HepG2 (cell line): ENCODE data around the gene KIFAP3. TPM values are rescaled to one million over a fixed set of nuclear protein-coding genes. Genes with fewer than 3 reads are reported as not detected.
A peak's percentile ranks its signal among the peaks of the same experiment; 100 is the strongest.

Experiments
- ATAD3A ChIP-seq: sonication (generic); formaldehyde crosslinking; IDR thresholded peaks from 2 replicates; pipeline ENCODE4 v1.4.0; 2020; ENCODE audit warnings: missing genetic modification reagents
- EP300 ChIP-seq, 3 experiments: sonication (generic) in 1 of 3; formaldehyde crosslinking in 1 of 3; IDR thresholded peaks; 2 replicates each; pipeline versions ENCODE4 v1.5.1 to v1.6.1; 2011 to 2020; ENCODE audit warnings: low read depth in 2 of 3, low read length in 2 of 3, borderline replicate concordance in 1 of 3, improper control_type of control experiment in 1 of 3, mild to moderate bottlenecking in 1 of 3, missing genetic modification reagents in 1 of 3, moderate library complexity in 1 of 3
- FIP1L1 ChIP-seq: fragments of 200-400 bp; formaldehyde crosslinking; IDR thresholded peaks from 2 replicates; pipeline ENCODE4 v1.6.1; 2018; ENCODE audit warnings: low read depth, mild to moderate bottlenecking, low read length, moderate library complexity, borderline replicate concordance; ENCODE audit not compliant: insufficient read depth
- GMEB2 ChIP-seq: IDR thresholded peaks from 2 replicates; pipeline ENCODE4 v1.6.1; 2016; ENCODE audit warnings: missing biosample characterization, missing genetic modification reagents, low read depth
- HHEX ChIP-seq: IDR thresholded peaks from 2 replicates; pipeline ENCODE4 v1.6.1; 2016; ENCODE audit warnings: control low read depth
- HNF4G ChIP-seq, 2 experiments: sonication (generic) in 1 of 2; formaldehyde crosslinking in 1 of 2; IDR thresholded peaks; 2 replicates each; pipeline versions ENCODE4 v1.4.0 to v1.6.1; 2011 to 2020; ENCODE audit warnings: borderline replicate concordance in 2 of 2, low read depth in 2 of 2, mild to moderate bottlenecking in 2 of 2, low read length in 1 of 2, missing genetic modification reagents in 1 of 2, moderate library complexity in 1 of 2
- IRX3 ChIP-seq: sonication (generic); formaldehyde crosslinking; IDR thresholded peaks from 2 replicates; pipeline ENCODE4 v1.8.1; 2023; ENCODE audit warnings: mild to moderate bottlenecking, low read depth, missing genetic modification reagents, borderline replicate concordance
- KDM5B ChIP-seq: sonication (generic); formaldehyde crosslinking; IDR thresholded peaks from 2 replicates; pipeline ENCODE4 v1.4.0; 2020; ENCODE audit warnings: missing genetic modification reagents, mild to moderate bottlenecking, borderline replicate concordance
- PAF1 ChIP-seq: IDR thresholded peaks from 2 replicates; pipeline ENCODE4 v1.6.1; 2016; ENCODE audit warnings: missing genetic modification reagents, missing compliant biosample characterization
- PHF5A ChIP-seq: IDR thresholded peaks from one replicate; pipeline ENCODE4 v1.6.1; 2018; ENCODE audit warnings: low read depth, missing genetic modification reagents; ENCODE audit not compliant: unreplicated experiment
- REST ChIP-seq, 2 experiments: IDR thresholded peaks; 2 replicates each; pipeline ENCODE4 v1.6.1; 2011 to 2012; ENCODE audit warnings: low read length in 2 of 2, borderline replicate concordance in 1 of 2, low read depth in 1 of 2, mild to moderate bottlenecking in 1 of 2, moderate library complexity in 1 of 2
- SIN3B ChIP-seq: fragments of 150-350 bp; IDR thresholded peaks from 2 replicates; pipeline ENCODE4 v1.6.1; 2014; ENCODE audit warnings: low read length
- ZNF34 ChIP-seq: sonication (generic); formaldehyde crosslinking; IDR thresholded peaks from 2 replicates; pipeline ENCODE4 v1.4.0; 2020; ENCODE audit warnings: mild to moderate bottlenecking, missing genetic modification reagents, borderline replicate concordance
- ZNF556 ChIP-seq: sonication (generic); formaldehyde crosslinking; IDR thresholded peaks from 2 replicates; pipeline ENCODE4 v1.4.0; 2020; ENCODE audit warnings: mild to moderate bottlenecking, missing genetic modification reagents, borderline replicate concordance
- ZNF672 ChIP-seq: sonication (generic); formaldehyde crosslinking; IDR thresholded peaks from 2 replicates; pipeline ENCODE4 v1.8.1; 2022; ENCODE audit warnings: missing genetic modification reagents
- ZNF816 ChIP-seq: sonication (generic); formaldehyde crosslinking; IDR thresholded peaks from 2 replicates; pipeline ENCODE4 v1.8.0; 2022; ENCODE audit warnings: missing genetic modification reagents, mild to moderate bottlenecking, borderline replicate concordance
- ZUFSP ChIP-seq: sonication (generic); formaldehyde crosslinking; IDR thresholded peaks from 2 replicates; pipeline ENCODE4 v1.9.0; 2021; ENCODE audit warnings: missing genetic modification reagents, mild to moderate bottlenecking, borderline replicate concordance
- polyA plus RNA-seq, 8 experiments: library from polyadenylated mRNA; depleted of rRNA in 3 of 8; stranded (reverse) in 7 of 8; unstranded in 1 of 8; fragments of >200 nt; fragmentation: Illumina TruSeq in 4 of 8; extraction: Trizol in 4 of 8; gene quantifications; 2 replicates each; pipeline versions ENCODE4 v1.2.1 to v1.2.3, GENCODE V29; 2011 to 2016; ENCODE audit warnings: low read depth in 4 of 8, missing spikeins in 1 of 8, mixed read lengths in 1 of 8; ENCODE audit not compliant: insufficient read depth in 1 of 8
- total RNA-seq, 5 experiments: library from RNA; depleted of rRNA; stranded (reverse); fragments of >200 nt; fragmentation: Illumina TruSeq; extraction: Trizol; gene quantifications; 2 replicates each; pipeline ENCODE4 v1.2.3, GENCODE V29; 2016; ENCODE audit warnings: low read depth in 1 of 5
- TF ChIP-seq, protein P1 (sequence below): sonication (generic); formaldehyde crosslinking; IDR thresholded peaks from 2 replicates; pipeline ENCODE4 v1.4.0; 2020; ENCODE audit warnings: mild to moderate bottlenecking, missing genetic modification reagents

The KIFAP3 gene
- total and polyA plus RNA-seq, 2 of the 13 experiments (the other 11 are each of a cell fraction or from before 2014, with no cell fraction given) = 3.4 to 10.0 TPM

- TF ChIP-seq, protein P1, sequence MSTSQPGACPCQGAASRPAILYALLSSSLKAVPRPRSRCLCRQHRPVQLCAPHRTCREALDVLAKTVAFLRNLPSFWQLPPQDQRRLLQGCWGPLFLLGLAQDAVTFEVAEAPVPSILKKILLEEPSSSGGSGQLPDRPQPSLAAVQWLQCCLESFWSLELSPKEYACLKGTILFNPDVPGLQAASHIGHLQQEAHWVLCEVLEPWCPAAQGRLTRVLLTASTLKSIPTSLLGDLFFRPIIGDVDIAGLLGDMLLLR (CRISPR knock-in tag) = peak; percentile 34; the same call in 1 of the 2 replicates
- no peak for TF ChIP-seq HNF4G (IDR thresholded peaks at IDR 0.05; ENCODE audit: borderline replicate concordance, low read depth, low read length)
- TF ChIP-seq HNF4G (CRISPR knock-in tag; IDR thresholded peaks at IDR 0.05; ENCODE audit: borderline replicate concordance, low read depth) = no peak
- no peak for TF ChIP-seq EP300 (IDR thresholded peaks at IDR 0.05; ENCODE audit: low read depth in 2 of 2, low read length in 2 of 2)
- no peak for TF ChIP-seq EP300 (CRISPR knock-in tag; IDR thresholded peaks at IDR 0.05; ENCODE audit: borderline replicate concordance)
- peak; percentile 88 for TF ChIP-seq ZNF556
- TF ChIP-seq ZNF672 (CRISPR knock-in tag) = no peak
- TF ChIP-seq KDM5B (CRISPR knock-in tag) = peak; percentile 36; the same call in 1 of the 2 replicates
- TF ChIP-seq FIP1L1 = no peak
- no peak for TF ChIP-seq SIN3B
- no peak for TF ChIP-seq ATAD3A
- TF ChIP-seq REST (IDR thresholded peaks at IDR 0.05; ENCODE audit: borderline replicate concordance in 1 of 2, low read depth in 1 of 2, low read length in 2 of 2) = 0 out of 4 replicates have a peak, but pooled peaks of 1 of the 2 experiments have one; percentile 22
- TF ChIP-seq PHF5A (CRISPR knock-in tag) = no peak
- TF ChIP-seq ZNF34 = no peak
- no peak for TF ChIP-seq IRX3 (CRISPR knock-in tag)
- no peak for TF ChIP-seq HHEX (CRISPR knock-in tag)
- no peak for TF ChIP-seq ZNF816 (CRISPR knock-in tag)
- TF ChIP-seq ZUFSP = no peak
- no peak for TF ChIP-seq GMEB2 (CRISPR knock-in tag)
- TF ChIP-seq PAF1 (CRISPR knock-in tag) = no peak
These were observed at the start of gene KIFAP3 (continued) for GRCh38 chr1:170074250-170075157.
